H9 (cell line): ENCODE data around the gene CUEDC1. TPM values are rescaled to one million over a fixed set of nuclear protein-coding genes. Genes with fewer than 3 reads are reported as not detected.

Source experiments
- DNase-seq: peaks from one replicate; pipeline ENCODE4 v3.0.0-alpha.2; 2017
- H2AFZ ChIP-seq: one replicate; pipeline ENCODE4 v1.6.1; 2013; ENCODE audit warnings: mild to moderate bottlenecking, low read length, control low read depth, moderate library complexity
- H2AK5ac ChIP-seq: 2 replicates; pipeline ENCODE4 v1.6.1; 2013; ENCODE audit warnings: low read length, control low read depth, mixed read lengths; ENCODE audit not compliant: insufficient read length
- H2BK120ac ChIP-seq: one replicate; pipeline ENCODE4 v1.6.1; 2013; ENCODE audit warnings: low read depth, mild to moderate bottlenecking, low read length, control low read depth, inconsistent platforms; ENCODE audit not compliant: poor library complexity, severe bottlenecking
- H2BK12ac ChIP-seq: 2 replicates; pipeline ENCODE4 v1.6.1; 2013; ENCODE audit warnings: low read length, control low read depth, mixed read lengths, low read depth; ENCODE audit not compliant: insufficient read length
- H2BK15ac ChIP-seq: 2 replicates; pipeline ENCODE4 v1.6.1; 2013; ENCODE audit warnings: low read depth, low read length, control low read depth
- H2BK20ac ChIP-seq: one replicate; pipeline ENCODE4 v1.6.1; 2013; ENCODE audit warnings: low read depth, mild to moderate bottlenecking, low read length, control low read depth, inconsistent platforms; ENCODE audit not compliant: poor library complexity, severe bottlenecking
- H2BK5ac ChIP-seq: 2 replicates; pipeline ENCODE4 v1.6.1; 2013; ENCODE audit warnings: low read length, control low read depth, mixed read lengths; ENCODE audit not compliant: insufficient read length
- H3K14ac ChIP-seq: 2 replicates; pipeline ENCODE4 v1.6.1; 2013; ENCODE audit warnings: low read length, control low read depth; ENCODE audit not compliant: insufficient read depth
- H3K18ac ChIP-seq: 2 replicates; pipeline ENCODE4 v1.6.1; 2013; ENCODE audit warnings: low read depth, mild to moderate bottlenecking, mixed read lengths, low read length, control low read depth; ENCODE audit not compliant: insufficient read length
- H3K23ac ChIP-seq: 2 replicates; pipeline ENCODE4 v1.6.1; 2013; ENCODE audit warnings: low read length, control low read depth, mixed read lengths, low read depth; ENCODE audit not compliant: insufficient read length
- H3K23me2 ChIP-seq: 2 replicates; pipeline ENCODE4 v1.6.1; 2013; ENCODE audit warnings: low read depth, mild to moderate bottlenecking, mixed read lengths, low read length, control low read depth; ENCODE audit not compliant: insufficient read length, poor library complexity, severe bottlenecking
- H3K27ac ChIP-seq: 2 replicates; pipeline ENCODE4 v1.5.1; 2013; ENCODE audit warnings: low read length, control low read depth, mixed read lengths, low read depth; ENCODE audit not compliant: insufficient read length
- H3K27me3 ChIP-seq: 2 replicates; pipeline ENCODE4 v1.6.1; 2013; ENCODE audit warnings: low read length, control low read depth, inconsistent platforms; ENCODE audit not compliant: insufficient read depth
- H3K4ac ChIP-seq: 2 replicates; pipeline ENCODE4 v1.6.1; 2013; ENCODE audit warnings: low read depth, mild to moderate bottlenecking, control low read depth, inconsistent platforms, low read length, moderate library complexity
- H3K4me1 ChIP-seq: 2 replicates; pipeline ENCODE4 v1.6.1; 2013; ENCODE audit warnings: low read length, control low read depth, inconsistent platforms; ENCODE audit not compliant: insufficient read depth
- H3K4me2 ChIP-seq: 2 replicates; pipeline ENCODE4 v1.6.1; 2013; ENCODE audit warnings: low read length, control low read depth, mixed read lengths; ENCODE audit not compliant: insufficient read length, insufficient read depth
- H3K56ac ChIP-seq: 2 replicates; pipeline ENCODE4 v1.6.1; 2013; ENCODE audit warnings: low read depth, mild to moderate bottlenecking, mixed read lengths, low read length, control low read depth; ENCODE audit not compliant: insufficient read length
- H3K79me1 ChIP-seq: 2 replicates; pipeline ENCODE4 v1.6.1; 2013; ENCODE audit warnings: low read depth, mild to moderate bottlenecking, moderate library complexity, low read length, control low read depth, inconsistent platforms; ENCODE audit not compliant: insufficient read depth, poor library complexity, severe bottlenecking
- H3K79me2 ChIP-seq: 2 replicates; pipeline ENCODE4 v1.6.1; 2013; ENCODE audit warnings: low read length, control low read depth, inconsistent platforms; ENCODE audit not compliant: insufficient read depth
- H3K9ac ChIP-seq: 2 replicates; pipeline ENCODE4 v1.6.1; 2013; ENCODE audit warnings: low read length, control low read depth, mixed read lengths; ENCODE audit not compliant: insufficient read length; ENCODE audit errors: extremely low read depth
- H3K9me3 ChIP-seq: one replicate; pipeline ENCODE4 v1.6.1; 2013; ENCODE audit warnings: low read depth, low read length, inconsistent platforms; ENCODE audit not compliant: control insufficient read depth
- H3T11ph ChIP-seq: one replicate; pipeline ENCODE4 v1.6.1; 2013; ENCODE audit warnings: mild to moderate bottlenecking, low read length, control low read depth, inconsistent platforms
- H4K20me1 ChIP-seq: one replicate; pipeline ENCODE4 v1.6.1; 2013; ENCODE audit not compliant: control insufficient read depth, insufficient read length, insufficient read depth
- H4K5ac ChIP-seq: 2 replicates; pipeline ENCODE4 v1.6.1; 2013; ENCODE audit warnings: low read depth, mild to moderate bottlenecking, mixed read lengths, low read length, control low read depth; ENCODE audit not compliant: insufficient read length
- H4K8ac ChIP-seq: replicated peaks from 2 replicates; pipeline ENCODE4 v1.6.1; 2013; ENCODE audit warnings: low read length, control low read depth, mixed read lengths, low read depth; ENCODE audit not compliant: insufficient read length
- H4K91ac ChIP-seq: 2 replicates; pipeline ENCODE4 v1.6.1; 2013; ENCODE audit warnings: low read depth, mild to moderate bottlenecking, moderate library complexity, mixed read lengths, low read length, control low read depth; ENCODE audit not compliant: insufficient read length
- H3K27ac Mint-ChIP-seq, 3 experiments: 2 replicates in 2 of 3; 3 replicates in 1 of 3; pipeline ENCODE4 v1.8.0; 2020 to 2021; ENCODE audit warnings: mixed read lengths in 3 of 3, mild to moderate bottlenecking in 1 of 3, moderate library complexity in 1 of 3
- H3K27me3 Mint-ChIP-seq: 2 replicates; pipeline ENCODE4 v1.8.0; 2021; ENCODE audit warnings: low read depth, mild to moderate bottlenecking, moderate library complexity, mixed read lengths
- H3K36me3 Mint-ChIP-seq, 3 experiments: 2 replicates in 2 of 3; 3 replicates in 1 of 3; pipeline ENCODE4 v1.8.0; 2020 to 2021; ENCODE audit warnings: low read depth in 3 of 3, mixed read lengths in 3 of 3; ENCODE audit not compliant: insufficient read depth in 1 of 3
- H3K4me1 Mint-ChIP-seq, 2 experiments: 2 replicates each; pipeline ENCODE4 v1.8.0; 2020; ENCODE audit warnings: mixed read lengths in 2 of 2
- H3K4me3 Mint-ChIP-seq, 2 experiments: 2 replicates in 1 of 2; 3 replicates in 1 of 2; pipeline ENCODE4 v1.8.0; 2020 to 2021; ENCODE audit warnings: mild to moderate bottlenecking in 2 of 2, mixed read lengths in 2 of 2, moderate library complexity in 1 of 2
- H3K9me3 Mint-ChIP-seq, 2 experiments: 2 replicates in 1 of 2; 3 replicates in 1 of 2; pipeline ENCODE4 v1.8.0; 2020; ENCODE audit warnings: mild to moderate bottlenecking in 2 of 2, mixed read lengths in 2 of 2, moderate library complexity in 1 of 2
- CTCF ChIP-seq: fragments of 200-600 bp; sonication (generic); conservative IDR thresholded peaks from 3 replicates; pipeline ENCODE4 v1.8.0; 2021; ENCODE audit warnings: antibody characterized with exemption, mild to moderate bottlenecking
- total RNA-seq: library from RNA; stranded (reverse); gene quantifications from 2 replicates; pipeline ENCODE4 v1.2.1, GENCODE V29; 2021

Gene CUEDC1
- total RNA-seq, 1 experiment from 2014 or later = 7.3 TPM

- no peak for TF ChIP-seq CTCF
- H3K79me1 ChIP-seq = no peaks in the 10 kb centered on the region
- no peak overlapping the region for H3K4ac ChIP-seq
- Mint-ChIP-seq H3K36me3 (peaks cover 4 to 13% (median 9%) of the 10 kb centered on the region in 3 experiments; a peak in 3 of 7 replicates), H3K27ac (no peak overlapping the region), H3K27me3 (peaks cover 33% of the 10 kb centered on the region), H3K4me1 (peaks cover 46 to 47% of the 10 kb centered on the region in 2 experiments), H3K9me3 (no peaks in the 10 kb centered on the region), H3K4me3 (no peak overlapping the region)
- H3K9me3 ChIP-seq = no peaks in the 10 kb centered on the region
- H4K5ac ChIP-seq = no peak overlapping the region
- H3K56ac ChIP-seq = no peak overlapping the region
- H2BK12ac ChIP-seq = no peak overlapping the region
- no peak overlapping the region for H4K91ac ChIP-seq
- H4K20me1 ChIP-seq = no peaks in the 10 kb centered on the region
- no peak overlapping the region for H3K9ac ChIP-seq
- H2BK5ac ChIP-seq = no peak overlapping the region
- H3K18ac ChIP-seq = no peak overlapping the region
- H3K27me3 ChIP-seq = no peaks in the 10 kb centered on the region; the same call in 1 of the 2 replicates
- no peak overlapping the region for H2BK120ac ChIP-seq
- H2AK5ac ChIP-seq = no peak overlapping the region
- no peaks in the 10 kb centered on the region for H3K23me2 ChIP-seq
- no peak overlapping the region for H3K23ac ChIP-seq
- no peak overlapping the region for H3K27ac ChIP-seq
- no peak for DNase-seq
- no peak overlapping the region for H2BK20ac ChIP-seq
- H3T11ph ChIP-seq = no peak overlapping the region
- no peak overlapping the region for H2BK15ac ChIP-seq
- no peak overlapping the region for H4K8ac ChIP-seq
- H2AFZ ChIP-seq = no peak overlapping the region
- no peaks in the 10 kb centered on the region for H3K79me2 ChIP-seq
- no peak overlapping the region for H3K4me2 ChIP-seq
- peaks cover 12% of the 10 kb centered on the region; the same call in 1 of the 2 replicates for H3K4me1 ChIP-seq
- no peak overlapping the region; the same call in 1 of the 2 replicates for H3K14ac ChIP-seq
These were observed 85.0 kb downstream of the CUEDC1 start for GRCh38 chr17:57870283-57870635.
